Heart left ventricle (tissue), 13 donors: ENCODE results near the gene CEP170.
"Not testable (repeated sequence)": the region's sequence is repeated elsewhere in the genome, so short reads cannot be mapped to it uniquely, and the experiment has no call there.

Experiments
- POLR2A ChIP-seq, 2 donors: fragments of 450-650 bp; IDR thresholded peaks; one replicate each; pipeline ENCODE4 v1.6.1; 2017; ENCODE audit warnings: antibody characterized with exemption in 2 of 2, mild to moderate bottlenecking in 2 of 2, moderate library complexity in 2 of 2
- TF ChIP-seq, protein P1 (sequence below), 12 donors: fragments of 200-600 bp; sonication (generic) in 4 of 12; IDR thresholded peaks; one replicate each; pipeline versions ENCODE4 v1.5.0 to v1.8.0; 2018 to 2022; ENCODE audit warnings: antibody characterized with exemption in 12 of 12, mild to moderate bottlenecking in 5 of 12
- donor health status: ischemic (EF 13 %, LVEDD 7.1; RV severe dilation, severe dysfunction).
- donor health status: DM: no; HTN: yes; CAD: no.
- donor health status: DM: no; HTN: no; CAD: no.
- donor health status: ischemic (EF 25% LVEDD 6.9; RV normal size, moderate dysfunction).
- donor health status: ischemic (EF 25% LVEDD 5.7; RV mildly dilated, moderate dysfunction).
- donor health status: ischemic (EF 35%, LVEDD 5.7; RV mildly dilated, moderate dysfunction).
- donor health status: nonischemic (EF 11% LVEDD 7.7; RV severe dilation, severe dysfunction).
- donor health status: DM: yes; HTN: yes; CAD: no.
- donor health status: PGD.
- donor health status: ischemic (EF 29% LVEDD 5.4; RV normal size, mild dysfunction).
- donor health status: nonischemic (EF 23%, LVEDD 6.1; RV moderate dilation, normal function).

DNA sequence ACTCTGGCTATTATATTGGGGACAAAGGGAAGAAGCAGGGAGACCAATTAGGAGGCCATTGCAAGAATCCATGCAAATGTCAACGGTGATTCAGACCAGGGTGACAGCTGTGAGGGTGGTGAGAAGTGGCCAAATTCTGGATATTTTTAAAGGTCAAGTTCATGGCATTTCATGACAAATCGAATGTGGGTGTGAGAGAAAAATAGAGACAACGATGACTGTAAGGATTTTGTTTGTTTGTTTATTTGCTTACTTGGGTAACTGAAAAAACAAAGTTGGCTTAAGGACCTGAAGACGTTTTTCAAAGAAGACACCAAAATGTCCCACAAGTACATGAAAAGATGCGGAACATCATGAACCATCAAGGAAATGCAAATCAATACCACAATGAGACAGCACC lies 150.6 kb downstream of the CEP170 start:
- TF ChIP-seq, protein P1, sequence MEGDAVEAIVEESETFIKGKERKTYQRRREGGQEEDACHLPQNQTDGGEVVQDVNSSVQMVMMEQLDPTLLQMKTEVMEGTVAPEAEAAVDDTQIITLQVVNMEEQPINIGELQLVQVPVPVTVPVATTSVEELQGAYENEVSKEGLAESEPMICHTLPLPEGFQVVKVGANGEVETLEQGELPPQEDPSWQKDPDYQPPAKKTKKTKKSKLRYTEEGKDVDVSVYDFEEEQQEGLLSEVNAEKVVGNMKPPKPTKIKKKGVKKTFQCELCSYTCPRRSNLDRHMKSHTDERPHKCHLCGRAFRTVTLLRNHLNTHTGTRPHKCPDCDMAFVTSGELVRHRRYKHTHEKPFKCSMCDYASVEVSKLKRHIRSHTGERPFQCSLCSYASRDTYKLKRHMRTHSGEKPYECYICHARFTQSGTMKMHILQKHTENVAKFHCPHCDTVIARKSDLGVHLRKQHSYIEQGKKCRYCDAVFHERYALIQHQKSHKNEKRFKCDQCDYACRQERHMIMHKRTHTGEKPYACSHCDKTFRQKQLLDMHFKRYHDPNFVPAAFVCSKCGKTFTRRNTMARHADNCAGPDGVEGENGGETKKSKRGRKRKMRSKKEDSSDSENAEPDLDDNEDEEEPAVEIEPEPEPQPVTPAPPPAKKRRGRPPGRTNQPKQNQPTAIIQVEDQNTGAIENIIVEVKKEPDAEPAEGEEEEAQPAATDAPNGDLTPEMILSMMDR (IDR thresholded peaks at IDR 0.05): not testable (repeated sequence)
- TF ChIP-seq POLR2A (IDR thresholded peaks at IDR 0.05): not testable (repeated sequence)
